ENCODE measurements around the gene RFTN1.

- no peak for TF ChIP-seq CREB1 (IDR thresholded peaks at IDR 0.05)
- TF ChIP-seq CREB1 (CRISPR knock-in tag; IDR thresholded peaks at IDR 0.05), result no peak
- TF ChIP-seq SMAD1 (IDR thresholded peaks at IDR 0.05; ENCODE audit: low read depth, low read length, partially characterized antibody), result no peak
- TF ChIP-seq POLR2AphosphoS2 (IDR thresholded peaks at IDR 0.05; ENCODE audit: low read length), result no peak
- no peak for TF ChIP-seq KDM1A (IDR thresholded peaks at IDR 0.05)
- no peak for TF ChIP-seq RBM39 (optimal IDR thresholded peaks at IDR 0.05; ENCODE audit: low read depth, low read length)
- TF ChIP-seq ZNF217 (CRISPR knock-in tag; IDR thresholded peaks at IDR 0.05), result no peak
- no peak for TF ChIP-seq CTCF (IDR thresholded peaks at IDR 0.05 in 2 of 3, conservative IDR thresholded peaks at IDR 0.05 in 1 of 3; ENCODE audit: insufficient read depth in 2 of 3, low read depth in 1 of 3, low read length in 3 of 3)
- no peak for TF ChIP-seq SP1 (CRISPR knock-in tag; IDR thresholded peaks at IDR 0.05)
- TF ChIP-seq TAF1 (IDR thresholded peaks at IDR 0.05; ENCODE audit: control insufficient read depth, extremely low read depth, insufficient read depth, low read length, severe bottlenecking), result no peak
Measured at GRCh38 chr3:16383864-16384263, 129.6 kb downstream of the RFTN1 start.
